Measurements from ENCODE around the gene MBD3L4.

GRCh38 chr19:7013678-7014077, 26.3 kb downstream of the MBD3L4 start:
- no peak for TF ChIP-seq CTCF (IDR thresholded peaks at IDR 0.05)
- no peak for TF ChIP-seq POLR2AphosphoS5 (IDR thresholded peaks at IDR 0.05)
- no peak for TF ChIP-seq POLR2A (IDR thresholded peaks at IDR 0.05)

All from suprapubic skin (tissue), 4 donors.